PFSK-1 (cell line): ENCODE data around the gene FAM118A.

ENCODE experiments used
- POLR2AphosphoS5 ChIP-seq: IDR thresholded peaks from 2 replicates; pipeline ENCODE4 v1.6.1; 2012; ENCODE audit warnings: low read depth, mild to moderate bottlenecking, control low read depth, low read length, moderate library complexity
- REST ChIP-seq, 2 experiments: IDR thresholded peaks; 2 replicates each; pipeline versions ENCODE4 v1.6.1 to v1.8.0; 2011 to 2012; ENCODE audit warnings: low read depth in 2 of 2, low read length in 2 of 2, control low read depth in 1 of 2, inconsistent platforms in 1 of 2, mild to moderate bottlenecking in 1 of 2, moderate library complexity in 1 of 2; ENCODE audit not compliant: insufficient read depth in 1 of 2
- TAF1 ChIP-seq: IDR thresholded peaks from 2 replicates; pipeline ENCODE4 v1.6.1; 2012; ENCODE audit warnings: low read length, control low read depth, borderline replicate concordance; ENCODE audit not compliant: insufficient read depth

- no peak for TF ChIP-seq POLR2AphosphoS5
- no peak for TF ChIP-seq REST (IDR thresholded peaks at IDR 0.05; ENCODE audit: insufficient read depth in 1 of 2, low read depth in 2 of 2, low read length in 2 of 2)
- no peak for TF ChIP-seq TAF1
These were observed 29.1 kb downstream of the FAM118A start for GRCh38 chr22:45338795-45339194.
